ENCODE data around the gene GNAO1. TPM values are rescaled to one million over a fixed set of nuclear protein-coding genes. Genes with fewer than 3 reads are reported as not detected.

GNAO1 gene
- total and polyA plus RNA-seq, 9 of the 15 experiments (the other 6 are each of a cell fraction or from before 2014, with no cell fraction given), result 0.07 to 0.42 (median 0.08) TPM; not detected in 5

DNA sequence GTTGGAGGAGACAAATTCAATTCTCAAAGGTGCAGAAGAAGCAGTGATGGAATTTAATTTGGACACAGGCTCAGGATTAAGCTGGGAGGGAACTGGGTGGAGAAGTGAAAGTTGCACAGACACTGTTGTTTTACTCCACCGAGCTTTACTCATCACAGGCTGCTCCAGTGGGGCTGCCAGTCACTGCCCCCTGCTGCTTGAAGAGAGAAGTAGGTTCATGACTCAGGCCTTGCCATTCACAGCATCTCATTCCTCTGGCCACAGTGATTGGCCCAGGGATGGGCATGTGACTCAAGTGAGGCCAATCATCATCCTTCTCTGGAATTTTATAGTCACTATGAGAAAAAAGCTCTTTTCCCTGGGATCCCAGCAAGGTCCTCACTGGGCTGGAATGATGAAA, 11.8 kb downstream of the GNAO1 start (continued):
- TF ChIP-seq, protein P1, sequence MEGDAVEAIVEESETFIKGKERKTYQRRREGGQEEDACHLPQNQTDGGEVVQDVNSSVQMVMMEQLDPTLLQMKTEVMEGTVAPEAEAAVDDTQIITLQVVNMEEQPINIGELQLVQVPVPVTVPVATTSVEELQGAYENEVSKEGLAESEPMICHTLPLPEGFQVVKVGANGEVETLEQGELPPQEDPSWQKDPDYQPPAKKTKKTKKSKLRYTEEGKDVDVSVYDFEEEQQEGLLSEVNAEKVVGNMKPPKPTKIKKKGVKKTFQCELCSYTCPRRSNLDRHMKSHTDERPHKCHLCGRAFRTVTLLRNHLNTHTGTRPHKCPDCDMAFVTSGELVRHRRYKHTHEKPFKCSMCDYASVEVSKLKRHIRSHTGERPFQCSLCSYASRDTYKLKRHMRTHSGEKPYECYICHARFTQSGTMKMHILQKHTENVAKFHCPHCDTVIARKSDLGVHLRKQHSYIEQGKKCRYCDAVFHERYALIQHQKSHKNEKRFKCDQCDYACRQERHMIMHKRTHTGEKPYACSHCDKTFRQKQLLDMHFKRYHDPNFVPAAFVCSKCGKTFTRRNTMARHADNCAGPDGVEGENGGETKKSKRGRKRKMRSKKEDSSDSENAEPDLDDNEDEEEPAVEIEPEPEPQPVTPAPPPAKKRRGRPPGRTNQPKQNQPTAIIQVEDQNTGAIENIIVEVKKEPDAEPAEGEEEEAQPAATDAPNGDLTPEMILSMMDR (IDR thresholded peaks at IDR 0.05 in 2 of 3, conservative IDR thresholded peaks at IDR 0.05 in 1 of 3; ENCODE audit: insufficient read depth in 2 of 3, low read depth in 1 of 3, low read length in 3 of 3), result peak; percentile 54 to 57 (median 57)
- peak; percentile 75 for TF ChIP-seq NFYB (IDR thresholded peaks at IDR 0.05; ENCODE audit: extremely low read depth, insufficient read length)
- TF ChIP-seq, protein P2, sequence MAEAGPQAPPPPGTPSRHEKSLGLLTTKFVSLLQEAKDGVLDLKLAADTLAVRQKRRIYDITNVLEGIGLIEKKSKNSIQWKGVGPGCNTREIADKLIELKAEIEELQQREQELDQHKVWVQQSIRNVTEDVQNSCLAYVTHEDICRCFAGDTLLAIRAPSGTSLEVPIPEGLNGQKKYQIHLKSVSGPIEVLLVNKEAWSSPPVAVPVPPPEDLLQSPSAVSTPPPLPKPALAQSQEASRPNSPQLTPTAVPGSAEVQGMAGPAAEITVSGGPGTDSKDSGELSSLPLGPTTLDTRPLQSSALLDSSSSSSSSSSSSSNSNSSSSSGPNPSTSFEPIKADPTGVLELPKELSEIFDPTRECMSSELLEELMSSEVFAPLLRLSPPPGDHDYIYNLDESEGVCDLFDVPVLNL (CRISPR knock-in tag; IDR thresholded peaks at IDR 0.05; ENCODE audit: low read depth), result no peak
- TF ChIP-seq SMARCB1 (IDR thresholded peaks at IDR 0.05; ENCODE audit: insufficient read length, low read depth), result no peak
- TF ChIP-seq, protein P3, sequence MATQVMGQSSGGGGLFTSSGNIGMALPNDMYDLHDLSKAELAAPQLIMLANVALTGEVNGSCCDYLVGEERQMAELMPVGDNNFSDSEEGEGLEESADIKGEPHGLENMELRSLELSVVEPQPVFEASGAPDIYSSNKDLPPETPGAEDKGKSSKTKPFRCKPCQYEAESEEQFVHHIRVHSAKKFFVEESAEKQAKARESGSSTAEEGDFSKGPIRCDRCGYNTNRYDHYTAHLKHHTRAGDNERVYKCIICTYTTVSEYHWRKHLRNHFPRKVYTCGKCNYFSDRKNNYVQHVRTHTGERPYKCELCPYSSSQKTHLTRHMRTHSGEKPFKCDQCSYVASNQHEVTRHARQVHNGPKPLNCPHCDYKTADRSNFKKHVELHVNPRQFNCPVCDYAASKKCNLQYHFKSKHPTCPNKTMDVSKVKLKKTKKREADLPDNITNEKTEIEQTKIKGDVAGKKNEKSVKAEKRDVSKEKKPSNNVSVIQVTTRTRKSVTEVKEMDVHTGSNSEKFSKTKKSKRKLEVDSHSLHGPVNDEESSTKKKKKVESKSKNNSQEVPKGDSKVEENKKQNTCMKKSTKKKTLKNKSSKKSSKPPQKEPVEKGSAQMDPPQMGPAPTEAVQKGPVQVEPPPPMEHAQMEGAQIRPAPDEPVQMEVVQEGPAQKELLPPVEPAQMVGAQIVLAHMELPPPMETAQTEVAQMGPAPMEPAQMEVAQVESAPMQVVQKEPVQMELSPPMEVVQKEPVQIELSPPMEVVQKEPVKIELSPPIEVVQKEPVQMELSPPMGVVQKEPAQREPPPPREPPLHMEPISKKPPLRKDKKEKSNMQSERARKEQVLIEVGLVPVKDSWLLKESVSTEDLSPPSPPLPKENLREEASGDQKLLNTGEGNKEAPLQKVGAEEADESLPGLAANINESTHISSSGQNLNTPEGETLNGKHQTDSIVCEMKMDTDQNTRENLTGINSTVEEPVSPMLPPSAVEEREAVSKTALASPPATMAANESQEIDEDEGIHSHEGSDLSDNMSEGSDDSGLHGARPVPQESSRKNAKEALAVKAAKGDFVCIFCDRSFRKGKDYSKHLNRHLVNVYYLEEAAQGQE (IDR thresholded peaks at IDR 0.05; ENCODE audit: borderline replicate concordance), result peak; percentile 68
- TF ChIP-seq, protein P3 (CRISPR knock-in tag; IDR thresholded peaks at IDR 0.05; ENCODE audit: low read depth), result no peak
- TF ChIP-seq, protein P4, sequence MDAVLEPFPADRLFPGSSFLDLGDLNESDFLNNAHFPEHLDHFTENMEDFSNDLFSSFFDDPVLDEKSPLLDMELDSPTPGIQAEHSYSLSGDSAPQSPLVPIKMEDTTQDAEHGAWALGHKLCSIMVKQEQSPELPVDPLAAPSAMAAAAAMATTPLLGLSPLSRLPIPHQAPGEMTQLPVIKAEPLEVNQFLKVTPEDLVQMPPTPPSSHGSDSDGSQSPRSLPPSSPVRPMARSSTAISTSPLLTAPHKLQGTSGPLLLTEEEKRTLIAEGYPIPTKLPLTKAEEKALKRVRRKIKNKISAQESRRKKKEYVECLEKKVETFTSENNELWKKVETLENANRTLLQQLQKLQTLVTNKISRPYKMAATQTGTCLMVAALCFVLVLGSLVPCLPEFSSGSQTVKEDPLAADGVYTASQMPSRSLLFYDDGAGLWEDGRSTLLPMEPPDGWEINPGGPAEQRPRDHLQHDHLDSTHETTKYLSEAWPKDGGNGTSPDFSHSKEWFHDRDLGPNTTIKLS (IDR thresholded peaks at IDR 0.05; ENCODE audit: borderline replicate concordance, low read depth), result no peak
- TF ChIP-seq FOS (IDR thresholded peaks at IDR 0.05; ENCODE audit: extremely low read depth, insufficient read length), result peak; percentile 8
- no peak for TF ChIP-seq ZNF57 (CRISPR knock-in tag; IDR thresholded peaks at IDR 0.05)
- no peak for TF ChIP-seq MCM7 (IDR thresholded peaks at IDR 0.05)
- TF ChIP-seq, protein P5, sequence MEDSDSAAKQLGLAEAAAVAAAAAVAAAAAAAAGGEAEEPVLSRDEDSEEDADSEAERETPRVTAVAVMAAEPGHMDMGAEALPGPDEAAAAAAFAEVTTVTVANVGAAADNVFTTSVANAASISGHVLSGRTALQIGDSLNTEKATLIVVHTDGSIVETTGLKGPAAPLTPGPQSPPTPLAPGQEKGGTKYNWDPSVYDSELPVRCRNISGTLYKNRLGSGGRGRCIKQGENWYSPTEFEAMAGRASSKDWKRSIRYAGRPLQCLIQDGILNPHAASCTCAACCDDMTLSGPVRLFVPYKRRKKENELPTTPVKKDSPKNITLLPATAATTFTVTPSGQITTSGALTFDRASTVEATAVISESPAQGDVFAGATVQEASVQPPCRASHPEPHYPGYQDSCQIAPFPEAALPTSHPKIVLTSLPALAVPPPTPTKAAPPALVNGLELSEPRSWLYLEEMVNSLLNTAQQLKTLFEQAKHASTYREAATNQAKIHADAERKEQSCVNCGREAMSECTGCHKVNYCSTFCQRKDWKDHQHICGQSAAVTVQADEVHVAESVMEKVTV (CRISPR knock-in tag; IDR thresholded peaks at IDR 0.05), result peak; percentile 55
